Measurements from ENCODE around the gene DEDD. TPM values are rescaled to one million over a fixed set of nuclear protein-coding genes. Genes with fewer than 3 reads are reported as not detected.
A peak's percentile ranks its signal among the peaks of the same experiment; 100 is the strongest.

DEDD gene
- polyA plus RNA-seq, 3 donors: 40.9 to 56.3 (median 42.2) TPM

DNA sequence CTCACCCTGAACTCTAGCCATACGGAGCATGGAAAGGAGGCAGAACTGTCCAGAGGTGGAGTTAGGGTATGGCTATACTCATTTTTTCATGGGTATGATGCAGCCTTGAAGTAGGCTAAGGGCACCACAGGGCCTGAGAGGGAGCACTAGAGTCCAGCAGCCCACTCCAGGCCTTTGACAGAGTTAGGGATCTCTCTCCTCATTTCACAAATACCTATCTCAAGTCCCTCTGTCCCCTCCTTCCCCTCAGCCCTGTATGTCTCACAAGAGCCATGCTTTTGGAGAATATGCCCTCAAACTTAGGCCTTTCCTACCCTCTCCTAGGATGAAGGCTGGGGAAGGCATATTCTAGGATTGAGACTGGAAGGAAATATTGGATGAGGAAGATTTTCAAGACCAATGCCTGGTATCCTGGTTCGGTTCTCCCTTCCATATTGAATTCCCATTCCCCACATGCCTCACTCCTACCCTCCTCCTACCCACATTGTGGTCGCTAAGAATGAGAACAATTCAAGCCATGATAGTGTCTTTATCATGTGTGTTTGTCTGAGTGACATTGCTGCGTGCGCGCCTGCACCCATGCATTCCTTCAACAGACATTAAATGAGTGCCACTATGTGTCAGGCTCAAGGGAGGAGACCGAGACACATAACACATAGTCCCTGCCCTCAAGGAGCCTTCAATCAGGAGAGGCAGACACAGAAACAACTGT is 40.5 kb downstream of the DEDD start:
- Histone ChIP-seq H3K27ac (ENCODE audit: low read depth in 1 of 2, low read length in 2 of 2) (no peak overlapping the region), H3K9ac (ENCODE audit: insufficient read depth, low read length, poor library complexity, severe bottlenecking) (no peak overlapping the region), H3K36me3 (replicated peaks in 1 of 2; ENCODE audit: control insufficient read depth in 1 of 2, insufficient read depth in 2 of 2, low read length in 2 of 2) (no peaks in the 10 kb centered on the region), H3K27me3 (ENCODE audit: control insufficient read depth in 2 of 2, insufficient read depth in 2 of 2, low read length in 2 of 2) (no peaks in the 10 kb centered on the region), H4K20me1 (ENCODE audit: insufficient read depth, low read length) (no peaks in the 10 kb centered on the region), H3K4me1 (ENCODE audit: control insufficient read depth in 1 of 2, insufficient read depth in 2 of 2, low read length in 2 of 2) (peaks cover 34 to 42% of the 10 kb centered on the region in 2 donors), H2AFZ (ENCODE audit: insufficient read depth, low read depth, low read length, poor library complexity, severe bottlenecking) (no peak overlapping the region), H3K4me3 (replicated peaks in 1 of 3; ENCODE audit: low read depth in 2 of 3, low read length in 3 of 3) (no peak overlapping the region), H3K79me2 (ENCODE audit: insufficient read depth, low read length) (no peaks in the 10 kb centered on the region), H3K9me3 (replicated peaks in 1 of 2; ENCODE audit: control insufficient read depth in 1 of 2, insufficient read depth in 1 of 2, low read length in 2 of 2) (no peaks in the 10 kb centered on the region), H3K4me2 (replicated peaks; ENCODE audit: extremely low read depth, low read length, poor library complexity, severe bottlenecking) (no peak overlapping the region)
- Mint-ChIP-seq H3K4me1 (peaks cover 63% of the 10 kb centered on the region), H3K36me3 (peaks cover 0 to 3% of the 10 kb centered on the region in 2 donors), H3K27me3 (ENCODE audit: low read depth in 3 of 3) (peaks cover 0 to 11% (median 4%) of the 10 kb centered on the region in 3 donors), H3K9me3 (peaks cover 0 to 2% (median 0%) of the 10 kb centered on the region in 7 donors), H3K4me3 (no peak overlapping the region), H3K27ac (peak overlapping the region in 2 of 7 donors; percentile 11 to 32)
- TF ChIP-seq, protein P1, sequence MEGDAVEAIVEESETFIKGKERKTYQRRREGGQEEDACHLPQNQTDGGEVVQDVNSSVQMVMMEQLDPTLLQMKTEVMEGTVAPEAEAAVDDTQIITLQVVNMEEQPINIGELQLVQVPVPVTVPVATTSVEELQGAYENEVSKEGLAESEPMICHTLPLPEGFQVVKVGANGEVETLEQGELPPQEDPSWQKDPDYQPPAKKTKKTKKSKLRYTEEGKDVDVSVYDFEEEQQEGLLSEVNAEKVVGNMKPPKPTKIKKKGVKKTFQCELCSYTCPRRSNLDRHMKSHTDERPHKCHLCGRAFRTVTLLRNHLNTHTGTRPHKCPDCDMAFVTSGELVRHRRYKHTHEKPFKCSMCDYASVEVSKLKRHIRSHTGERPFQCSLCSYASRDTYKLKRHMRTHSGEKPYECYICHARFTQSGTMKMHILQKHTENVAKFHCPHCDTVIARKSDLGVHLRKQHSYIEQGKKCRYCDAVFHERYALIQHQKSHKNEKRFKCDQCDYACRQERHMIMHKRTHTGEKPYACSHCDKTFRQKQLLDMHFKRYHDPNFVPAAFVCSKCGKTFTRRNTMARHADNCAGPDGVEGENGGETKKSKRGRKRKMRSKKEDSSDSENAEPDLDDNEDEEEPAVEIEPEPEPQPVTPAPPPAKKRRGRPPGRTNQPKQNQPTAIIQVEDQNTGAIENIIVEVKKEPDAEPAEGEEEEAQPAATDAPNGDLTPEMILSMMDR (IDR thresholded peaks at IDR 0.05): no peak
- WGBS (ENCODE audit: insufficient coverage): 100% methylated on average over 4 of the region's 7 CpGs
- intact Hi-C loops (cut with micrococcal nuclease): no loop called here
- no peak for DNase-seq

DNA sequence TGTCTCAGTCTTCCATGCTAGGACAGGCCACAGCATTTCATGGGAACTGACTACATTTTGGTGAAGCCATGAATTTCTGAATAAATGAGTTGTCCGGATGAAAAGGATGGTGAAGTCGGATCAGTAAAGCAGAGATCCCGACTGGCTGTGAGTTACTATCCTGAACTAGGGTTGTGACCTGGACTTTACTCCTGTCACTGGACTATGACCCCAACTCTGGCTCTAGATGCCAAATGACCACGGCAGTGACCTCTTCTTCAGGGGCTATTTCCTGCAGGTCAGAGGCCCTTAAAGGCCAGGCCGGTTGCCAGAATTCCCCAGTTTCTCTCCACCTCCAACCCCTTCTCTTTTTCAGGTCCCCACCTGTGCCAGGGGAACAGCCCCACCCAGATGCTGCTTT is 41.4 kb downstream of the DEDD start:
- peaks cover 0 to 2% (median 0%) of the 10 kb centered on the region in 7 donors for H3K9me3 Mint-ChIP-seq
- peaks cover 55% of the 10 kb centered on the region for H3K4me1 Mint-ChIP-seq
- Histone ChIP-seq H2AFZ (ENCODE audit: insufficient read depth, low read depth, low read length, poor library complexity, severe bottlenecking) (no peak overlapping the region), H3K79me2 (ENCODE audit: insufficient read depth, low read length) (no peaks in the 10 kb centered on the region), H3K4me2 (replicated peaks; ENCODE audit: extremely low read depth, low read length, poor library complexity, severe bottlenecking) (no peak overlapping the region), H3K27me3 (ENCODE audit: control insufficient read depth in 2 of 2, insufficient read depth in 2 of 2, low read length in 2 of 2) (no peaks in the 10 kb centered on the region), H3K4me3 (replicated peaks in 1 of 3; ENCODE audit: low read depth in 2 of 3, low read length in 3 of 3) (no peak overlapping the region), H3K27ac (ENCODE audit: low read depth in 1 of 2, low read length in 2 of 2) (no peak overlapping the region), H3K9me3 (replicated peaks in 1 of 2; ENCODE audit: control insufficient read depth in 1 of 2, insufficient read depth in 1 of 2, low read length in 2 of 2) (no peaks in the 10 kb centered on the region), H4K20me1 (ENCODE audit: insufficient read depth, low read length) (no peaks in the 10 kb centered on the region), H3K36me3 (replicated peaks in 1 of 2; ENCODE audit: control insufficient read depth in 1 of 2, insufficient read depth in 2 of 2, low read length in 2 of 2) (no peaks in the 10 kb centered on the region), H3K9ac (ENCODE audit: insufficient read depth, low read length, poor library complexity, severe bottlenecking) (no peak overlapping the region), H3K4me1 (ENCODE audit: control insufficient read depth in 1 of 2, insufficient read depth in 2 of 2, low read length in 2 of 2) (peaks cover 25 to 33% of the 10 kb centered on the region in 2 donors)
- intact Hi-C loops (cut with micrococcal nuclease): no loop called here
- H3K4me3 Mint-ChIP-seq: no peak overlapping the region
- no peak for DNase-seq
- H3K27ac Mint-ChIP-seq: no peak overlapping the region
- 100% methylated on average over 4 of the region's 5 CpGs for WGBS (ENCODE audit: insufficient coverage)
- TF ChIP-seq, protein P1 (IDR thresholded peaks at IDR 0.05): no peak
- H3K27me3 Mint-ChIP-seq (ENCODE audit: low read depth in 3 of 3): peaks cover 0 to 10% (median 4%) of the 10 kb centered on the region in 3 donors
- peaks cover 0 to 3% of the 10 kb centered on the region in 2 donors for H3K36me3 Mint-ChIP-seq
